Ovary (tissue), 9 donors: ENCODE data around the gene SIRT5. TPM values are rescaled to one million over a fixed set of nuclear protein-coding genes. Genes with fewer than 3 reads are reported as not detected.

Experiments
- DNase-seq, 5 donors: peaks; one replicate each; pipeline ENCODE4 v3.0.0-alpha.2; 2019 to 2020
- H3K27ac ChIP-seq, 2 donors: fragments of 200-600 bp; one replicate each; pipeline versions ENCODE4 v1.5.1 to v1.8.0; 2019 to 2022
- H3K27me3 ChIP-seq: fragments of 200-600 bp; one replicate; pipeline ENCODE4 v1.8.0; 2022
- H3K36me3 ChIP-seq: fragments of 200-600 bp; sonication (generic); one replicate; pipeline ENCODE4 v1.5.1; 2019
- H3K4me1 ChIP-seq: one replicate; pipeline ENCODE4 v1.8.1; 2013; ENCODE audit warnings: mild to moderate bottlenecking, moderate library complexity; ENCODE audit not compliant: insufficient read depth
- H3K4me3 ChIP-seq: fragments of 200-600 bp; sonication (generic); one replicate; pipeline ENCODE4 v1.5.1; 2017
- H3K9me3 ChIP-seq, 2 donors: fragments of 200-600 bp in 1 of 2; sonication (generic) in 1 of 2; one replicate each; pipeline versions ENCODE4 v1.5.1 to v1.8.1; 2013 to 2019; ENCODE audit warnings: mild to moderate bottlenecking in 1 of 2, moderate library complexity in 1 of 2
- CTCF ChIP-seq, 3 donors: fragments of 450-650 bp in 2 of 3; fragments of 200-600 bp in 1 of 3; IDR thresholded peaks; one replicate each; pipeline versions ENCODE4 v1.5.1 to v1.8.0; 2016 to 2022; ENCODE audit warnings: antibody characterized with exemption in 3 of 3, mild to moderate bottlenecking in 1 of 3
- EP300 ChIP-seq: sonication (generic); formaldehyde crosslinking; IDR thresholded peaks from one replicate; pipeline ENCODE4 v1.6.1; 2017; ENCODE audit warnings: antibody characterized with exemption
- POLR2A ChIP-seq: fragments of 450-650 bp; IDR thresholded peaks from one replicate; pipeline ENCODE4 v1.6.1; 2017; ENCODE audit warnings: antibody characterized with exemption, mild to moderate bottlenecking, moderate library complexity
- WGBS, 3 donors: extraction: QIAGEN DNeasy Blood & Tissue Kit in 1 of 3; methylation state at CpG; one replicate each; pipeline versions ENCODE4 v1.1.5 to v1.1.7; 2013 to 2017; 5-methylcytosine and 5-hydroxymethylcytosine counted together
- intact Hi-C, 4 donors: fragments of 100-400 bp; cut with DNase I; formaldehyde crosslinking; loops; one replicate each; pipeline versions ENCODE4 v1.11.0 to v1.15.1; 2022 to 2023
- polyA plus RNA-seq, 2 donors: library from polyadenylated mRNA; stranded (reverse); fragments of 200-250 nt in 1 of 2; fragments of 350-450 nt in 1 of 2; fragmentation: Illumina TruSeq in 1 of 2; extraction: RNeasy Lipid Tissue Mini Kit (QIAGEN cat#74804) in 1 of 2; gene quantifications; one replicate each; pipeline ENCODE4 v1.2.3, GENCODE V29; 2013 to 2014
- total RNA-seq, 7 donors: library from RNA; depleted of rRNA in 2 of 7; stranded (reverse); fragments of >200 nt in 2 of 7; fragmentation: NEBNext Ultra II Directional in 3 of 7; extraction: Animal tissue kit (Norgen Biotek cat#: 25700) in 3 of 7; gene quantifications; one replicate each; pipeline versions ENCODE4 v1.1.0 to v1.2.4, GENCODE V29; 2016 to 2023
- donor health status: DM: no; HTN: no; CAD: no; lungs with moderate emphysema.
- donor health status: DM: no; HTN: no; CAD: no.
- donor health status: Bipolar disorder and iron deficiency.
- donor health status: DM: yes; HTN: yes; CAD: no.
- donor health status: DM: no; HTN: no; CAD: no.
- donor health status: DM: yes; HTN: yes; CAD: no.

SIRT5 gene
- total and polyA plus RNA-seq, 9 donors = 7.3 to 22.2 (median 13.0) TPM

- no peaks in the 10 kb centered on the region for H3K36me3 ChIP-seq
- no peak for TF ChIP-seq EP300
- TF ChIP-seq CTCF (IDR thresholded peaks at IDR 0.05) = no peak
- no peak for TF ChIP-seq POLR2A
- H3K4me1 ChIP-seq = no peaks in the 10 kb centered on the region
- H3K27ac ChIP-seq = no peak overlapping the region
- H3K4me3 ChIP-seq = no peak overlapping the region
- H3K27me3 ChIP-seq = no peaks in the 10 kb centered on the region
- DNase-seq = no peak
- WGBS, 3 donors = 54 to 59% (median 54%) methylated on average over 4 of the region's 4 CpGs
- intact Hi-C loops = no loop called here
- no peaks in the 10 kb centered on the region for H3K9me3 ChIP-seq
Observed at GRCh38 chr6:13531956-13532355, 42.4 kb upstream of the SIRT5 start.

- WGBS, 3 donors = 25 to 40% (median 39%) methylated on average over 3 of the region's 3 CpGs
- no peak for DNase-seq
- no peaks in the 10 kb centered on the region for H3K9me3 ChIP-seq
- no peak overlapping the region for H3K27ac ChIP-seq
- no peaks in the 10 kb centered on the region for H3K27me3 ChIP-seq
- intact Hi-C loops = no loop called here
- H3K4me3 ChIP-seq = no peak overlapping the region
- H3K4me1 ChIP-seq = no peaks in the 10 kb centered on the region
- TF ChIP-seq POLR2A = no peak
- no peak for TF ChIP-seq EP300
- no peak for TF ChIP-seq CTCF (IDR thresholded peaks at IDR 0.05)
- no peaks in the 10 kb centered on the region for H3K36me3 ChIP-seq
Observed at GRCh38 chr6:13534536-13534935, 39.9 kb upstream of the SIRT5 start.

- WGBS, 3 donors = 91% methylated on average over 3 of the region's 3 CpGs
- H3K9me3 ChIP-seq = no peaks in the 10 kb centered on the region
- intact Hi-C loops = loop anchor here in 1 of 4 donors (5.0 kb wide), 1 partner anchor 198 kb away; no protein-coding TSS in a partner anchor
- no peaks in the 10 kb centered on the region for H3K27me3 ChIP-seq
- no peak overlapping the region for H3K27ac ChIP-seq
- no peak overlapping the region for H3K4me3 ChIP-seq
- no peaks in the 10 kb centered on the region for H3K4me1 ChIP-seq
- TF ChIP-seq CTCF (IDR thresholded peaks at IDR 0.05) = no peak
- DNase-seq = no peak
- H3K36me3 ChIP-seq = no peaks in the 10 kb centered on the region
Observed at GRCh38 chr6:13535306-13535705, 39.1 kb upstream of the SIRT5 start.

GRCh38 chr6:13536796-13537526, 37.4 kb upstream of the SIRT5 start:
- Histone ChIP-seq H3K9me3 (no peaks in the 10 kb centered on the region), H3K4me3 (no peak overlapping the region), H3K27me3 (no peaks in the 10 kb centered on the region), H3K36me3 (no peaks in the 10 kb centered on the region), H3K4me1 (no peaks in the 10 kb centered on the region), H3K27ac (no peak overlapping the region)
- WGBS, 3 donors = 84 to 91% (median 89%) methylated on average over 4 of the region's 4 CpGs
- no peak for DNase-seq
- TF ChIP-seq POLR2A = no peak
- TF ChIP-seq EP300 = no peak
- no peak for TF ChIP-seq CTCF (IDR thresholded peaks at IDR 0.05)
- intact Hi-C loops = loop anchor here in 1 of 4 donors (5.0 kb wide), 1 partner anchor 200 kb away; no protein-coding TSS in a partner anchor
